ENCODE results near the gene CCN2.
"Not testable (repeated sequence)": the region's sequence is repeated elsewhere in the genome, so short reads cannot be mapped to it uniquely, and the experiment has no call there.

The CCN2 gene

DNA sequence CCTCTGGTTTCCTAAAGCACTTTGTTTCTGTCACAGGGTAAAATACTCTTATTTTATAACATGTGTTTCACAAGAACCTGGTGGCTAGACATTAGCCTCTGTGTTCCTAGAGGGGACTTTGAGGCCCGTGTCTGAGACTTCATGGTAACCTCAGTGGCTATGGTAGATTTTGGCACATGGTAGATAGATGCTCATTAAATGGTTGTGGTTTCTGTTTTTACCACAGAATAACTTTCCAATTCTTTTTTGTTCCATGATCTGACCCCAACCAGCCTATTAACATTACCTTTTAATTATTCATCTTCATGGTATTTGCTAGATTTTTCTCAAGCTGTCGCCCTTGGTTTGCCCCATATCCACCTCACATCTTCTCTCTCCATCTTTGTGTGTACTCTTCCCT, 34.3 kb downstream of the CCN2 start:
- no peak overlapping the region for H4K8ac ChIP-seq (ENCODE audit: low read length)

GRCh38 chr6:131916091-131916796, 34.9 kb downstream of the CCN2 start:
- H3K36me3 ChIP-seq (ENCODE audit: control insufficient read depth in 1 of 2, insufficient read depth in 2 of 2, low read depth in 1 of 2, low read length in 2 of 2); H3K4me2 ChIP-seq (ENCODE audit: low read length, poor library complexity, severe bottlenecking); H3K18ac ChIP-seq (ENCODE audit: low read depth in 1 of 2, low read length in 2 of 2); H3K4me3 ChIP-seq (ENCODE audit: insufficient read depth in 1 of 2, low read depth in 1 of 2, low read length in 2 of 2); DNase-seq; H3K9me3 ChIP-seq (ENCODE audit: control insufficient read depth, low read length); H3K27ac ChIP-seq (ENCODE audit: low read length, poor library complexity, severe bottlenecking); H2BK15ac ChIP-seq (ENCODE audit: low read depth, poor library complexity, severe bottlenecking); H2AK5ac ChIP-seq (ENCODE audit: low read length, severe bottlenecking); H2BK120ac ChIP-seq (ENCODE audit: low read depth, low read length); H2BK5ac ChIP-seq (ENCODE audit: low read depth, low read length, poor library complexity, severe bottlenecking); H3K23ac ChIP-seq (ENCODE audit: low read length in 2 of 2); H3K4me1 ChIP-seq (ENCODE audit: control insufficient read depth, insufficient read depth, low read depth, low read length); H4K8ac ChIP-seq (ENCODE audit: low read length); H3K9ac ChIP-seq (ENCODE audit: low read length); H3K27me3 ChIP-seq (ENCODE audit: control insufficient read depth in 1 of 2, insufficient read depth in 1 of 2, low read length in 2 of 2); H4K91ac ChIP-seq (ENCODE audit: low read length); H3K4ac ChIP-seq (ENCODE audit: low read depth in 1 of 2, low read length in 2 of 2); H2AFZ ChIP-seq (ENCODE audit: low read depth, low read length); H2BK12ac ChIP-seq (ENCODE audit: low read length in 2 of 2); H3K79me1 ChIP-seq (replicated peaks; ENCODE audit: low read length, poor library complexity, severe bottlenecking); H3K14ac ChIP-seq (ENCODE audit: low read length in 2 of 2): not testable (repeated sequence)
- WGBS: no CpG with 5 or more reads among the region's 2 CpGs

More for the DNA sequence above, 34.3 kb downstream of the CCN2 start:
- H3K27ac ChIP-seq (ENCODE audit: low read length, poor library complexity, severe bottlenecking): no peak overlapping the region
- H3K9ac ChIP-seq (ENCODE audit: low read length): no peak overlapping the region
- H3K27me3 ChIP-seq (ENCODE audit: control insufficient read depth in 1 of 2, insufficient read depth in 1 of 2, low read length in 2 of 2): no peaks in the 10 kb centered on the region
- H2BK5ac ChIP-seq (ENCODE audit: low read depth, low read length, poor library complexity, severe bottlenecking): no peak overlapping the region
- 93% methylated on average over 2 of the region's 2 CpGs for WGBS
- no peak overlapping the region for H3K18ac ChIP-seq (ENCODE audit: low read depth in 1 of 2, low read length in 2 of 2)
- no peak overlapping the region for H2BK120ac ChIP-seq (ENCODE audit: low read depth, low read length)
- no peak overlapping the region for H2BK12ac ChIP-seq (ENCODE audit: low read length in 2 of 2)
- no peak overlapping the region for H3K14ac ChIP-seq (ENCODE audit: low read length in 2 of 2)
- no peaks in the 10 kb centered on the region for H3K9me3 ChIP-seq (ENCODE audit: control insufficient read depth, low read length)
- no peak overlapping the region for H3K23ac ChIP-seq (ENCODE audit: low read length in 2 of 2)
- no peak overlapping the region for H2BK15ac ChIP-seq (ENCODE audit: low read depth, poor library complexity, severe bottlenecking)
- H3K4me1 ChIP-seq (ENCODE audit: control insufficient read depth, insufficient read depth, low read depth, low read length): peaks cover 3% of the 10 kb centered on the region
- H4K91ac ChIP-seq (ENCODE audit: low read length): no peak overlapping the region
- no peak overlapping the region for H3K4me3 ChIP-seq (ENCODE audit: insufficient read depth in 1 of 2, low read depth in 1 of 2, low read length in 2 of 2)
- H3K36me3 ChIP-seq (ENCODE audit: control insufficient read depth in 1 of 2, insufficient read depth in 2 of 2, low read depth in 1 of 2, low read length in 2 of 2): no peaks in the 10 kb centered on the region
- H2AK5ac ChIP-seq (ENCODE audit: low read length, severe bottlenecking): no peak overlapping the region
- no peak overlapping the region for H3K4ac ChIP-seq (ENCODE audit: low read depth in 1 of 2, low read length in 2 of 2)
- no peak overlapping the region for H2AFZ ChIP-seq (ENCODE audit: low read depth, low read length)
- no peak for DNase-seq
- no peaks in the 10 kb centered on the region for H3K79me1 ChIP-seq (replicated peaks; ENCODE audit: low read length, poor library complexity, severe bottlenecking)
- no peak overlapping the region for H3K4me2 ChIP-seq (ENCODE audit: low read length, poor library complexity, severe bottlenecking)

GRCh38 chr6:131914967-131915751, 36.0 kb downstream of the CCN2 start:
- Histone ChIP-seq H2AK5ac (ENCODE audit: low read length, severe bottlenecking) (no peak overlapping the region), H3K79me1 (replicated peaks; ENCODE audit: low read length, poor library complexity, severe bottlenecking) (no peaks in the 10 kb centered on the region), H3K27me3 (ENCODE audit: control insufficient read depth in 1 of 2, insufficient read depth in 1 of 2, low read length in 2 of 2) (no peaks in the 10 kb centered on the region), H3K4me2 (ENCODE audit: low read length, poor library complexity, severe bottlenecking) (no peak overlapping the region), H3K36me3 (ENCODE audit: control insufficient read depth in 1 of 2, insufficient read depth in 2 of 2, low read depth in 1 of 2, low read length in 2 of 2) (no peaks in the 10 kb centered on the region), H3K9me3 (ENCODE audit: control insufficient read depth, low read length) (no peaks in the 10 kb centered on the region), H4K8ac (ENCODE audit: low read length) (no peak overlapping the region), H3K4me1 (ENCODE audit: control insufficient read depth, insufficient read depth, low read depth, low read length) (peaks cover 3% of the 10 kb centered on the region), H3K23ac (ENCODE audit: low read length in 2 of 2) (no peak overlapping the region), H3K4me3 (ENCODE audit: insufficient read depth in 1 of 2, low read depth in 1 of 2, low read length in 2 of 2) (no peak overlapping the region), H2BK5ac (ENCODE audit: low read depth, low read length, poor library complexity, severe bottlenecking) (no peak overlapping the region), H3K27ac (ENCODE audit: low read length, poor library complexity, severe bottlenecking) (no peak overlapping the region), H2BK12ac (ENCODE audit: low read length in 2 of 2) (peak overlapping the region in 1 of 2 experiments; percentile 21), H3K4ac (ENCODE audit: low read depth in 1 of 2, low read length in 2 of 2) (no peak overlapping the region), H2BK120ac (ENCODE audit: low read depth, low read length) (no peak overlapping the region), H3K18ac (ENCODE audit: low read depth in 1 of 2, low read length in 2 of 2) (no peak overlapping the region), H3K14ac (ENCODE audit: low read length in 2 of 2) (no peak overlapping the region), H4K91ac (ENCODE audit: low read length) (no peak overlapping the region), H3K9ac (ENCODE audit: low read length) (peak overlapping the region; percentile 40), H2BK15ac (ENCODE audit: low read depth, poor library complexity, severe bottlenecking) (no peak overlapping the region), H2AFZ (ENCODE audit: low read depth, low read length) (no peak overlapping the region)
- WGBS: 51% methylated on average over 8 of the region's 10 CpGs
- peak; percentile 76 for DNase-seq

DNA sequence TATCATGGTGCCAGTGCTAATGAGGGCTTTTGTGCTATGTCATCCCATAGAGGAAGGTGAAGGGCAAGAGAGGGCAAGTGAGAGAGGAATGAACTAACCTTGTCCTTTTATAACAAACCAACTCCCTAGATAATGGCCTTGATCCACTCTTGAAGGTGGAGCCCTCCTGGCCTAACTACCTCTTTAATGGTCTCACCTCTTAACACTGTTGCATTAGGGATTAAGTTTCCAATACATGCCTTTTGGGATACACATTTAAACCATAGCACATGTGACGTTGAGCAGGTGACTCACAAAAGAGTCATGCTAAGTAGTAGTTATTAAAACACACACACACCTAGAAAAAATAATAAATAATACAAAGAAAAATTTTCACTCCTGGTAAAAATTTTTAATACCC, 36.9 kb downstream of the CCN2 start:
- no peak overlapping the region for H4K91ac ChIP-seq (ENCODE audit: low read length)
- no peak overlapping the region for H3K18ac ChIP-seq (ENCODE audit: low read depth in 1 of 2, low read length in 2 of 2)
- H3K4me1 ChIP-seq (ENCODE audit: control insufficient read depth, insufficient read depth, low read depth, low read length): peaks cover 3% of the 10 kb centered on the region
- H3K14ac ChIP-seq (ENCODE audit: low read length in 2 of 2): no peak overlapping the region
- no peak overlapping the region for H2BK12ac ChIP-seq (ENCODE audit: low read length in 2 of 2)
- no peak overlapping the region for H3K4ac ChIP-seq (ENCODE audit: low read depth in 1 of 2, low read length in 2 of 2)
- DNase-seq: no peak
- H2BK120ac ChIP-seq (ENCODE audit: low read depth, low read length): no peak overlapping the region
- no peak overlapping the region for H2AFZ ChIP-seq (ENCODE audit: low read depth, low read length)
- WGBS: no CpG with 5 or more reads among the region's 1 CpG
- H3K4me2 ChIP-seq (ENCODE audit: low read length, poor library complexity, severe bottlenecking): no peak overlapping the region
- H2AK5ac ChIP-seq (ENCODE audit: low read length, severe bottlenecking): no peak overlapping the region
- H4K8ac ChIP-seq (ENCODE audit: low read length): no peak overlapping the region
- H2BK15ac ChIP-seq (ENCODE audit: low read depth, poor library complexity, severe bottlenecking): no peak overlapping the region
- H3K23ac ChIP-seq (ENCODE audit: low read length in 2 of 2): no peak overlapping the region
- no peaks in the 10 kb centered on the region for H3K27me3 ChIP-seq (ENCODE audit: control insufficient read depth in 1 of 2, insufficient read depth in 1 of 2, low read length in 2 of 2)
- no peaks in the 10 kb centered on the region for H3K79me1 ChIP-seq (replicated peaks; ENCODE audit: low read length, poor library complexity, severe bottlenecking)
- H3K9ac ChIP-seq (ENCODE audit: low read length): no peak overlapping the region
- H3K9me3 ChIP-seq (ENCODE audit: control insufficient read depth, low read length): no peaks in the 10 kb centered on the region
- H3K36me3 ChIP-seq (ENCODE audit: control insufficient read depth in 1 of 2, insufficient read depth in 2 of 2, low read depth in 1 of 2, low read length in 2 of 2): no peaks in the 10 kb centered on the region
- no peak overlapping the region for H3K27ac ChIP-seq (ENCODE audit: low read length, poor library complexity, severe bottlenecking)
- no peak overlapping the region for H2BK5ac ChIP-seq (ENCODE audit: low read depth, low read length, poor library complexity, severe bottlenecking)
- no peak overlapping the region for H3K4me3 ChIP-seq (ENCODE audit: insufficient read depth in 1 of 2, low read depth in 1 of 2, low read length in 2 of 2)
